Activated gamma-delta T cell treated with anti-CD3 and anti-CD28 coated beads, Interleukin-2, amount 50 U/mL, for 16 hours (primary cell): Measurements from ENCODE around the gene KIF26B.

ENCODE experiments used
- DNase-seq: peaks from one replicate; pipeline ENCODE4 v3.0.0-alpha.2; 2020; ENCODE audit warnings: low read depth

The KIF26B gene

GRCh38 chr1:245598524-245599305 is 443.9 kb downstream of the KIF26B start:
- no peak for DNase-seq

DNA sequence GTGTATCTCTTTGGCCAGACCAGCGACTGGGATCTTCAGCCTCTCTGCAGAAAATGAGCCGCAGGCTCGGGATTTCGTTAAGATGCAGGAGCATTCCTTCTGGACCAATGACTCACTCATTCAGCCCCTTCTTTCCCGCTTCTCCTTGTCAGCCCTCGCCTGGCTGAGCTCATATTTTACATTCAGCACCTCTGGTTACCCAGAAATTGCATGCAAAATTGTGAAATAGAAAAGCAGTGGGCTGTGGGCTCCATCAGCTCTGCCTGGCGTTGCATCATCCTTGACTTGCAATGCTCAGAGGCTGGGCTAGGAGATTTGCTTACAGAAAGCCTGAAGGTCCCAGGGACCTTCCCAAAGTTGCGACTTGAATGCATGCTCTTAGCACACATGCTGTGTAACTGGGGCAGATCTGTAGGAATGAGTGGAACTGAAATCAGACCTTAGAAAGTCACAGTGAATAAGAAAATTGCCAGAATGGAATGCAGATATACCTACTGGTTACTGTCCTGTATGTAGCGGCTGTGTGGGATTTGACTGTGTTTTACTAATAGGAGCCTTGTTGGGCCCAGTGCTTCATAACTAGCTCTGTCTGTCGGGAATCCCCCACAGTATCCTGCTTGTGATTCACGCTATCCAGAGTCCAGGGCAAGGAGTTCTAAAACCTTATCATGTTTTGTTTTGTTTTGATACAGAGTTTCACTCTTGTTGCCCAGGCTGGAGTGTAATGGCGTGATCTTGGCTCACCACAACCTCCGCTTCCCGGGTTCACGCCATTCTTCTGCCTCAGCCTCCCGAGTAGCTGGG is 444.8 kb downstream of the KIF26B start:
- no peak for DNase-seq

- no peak for DNase-seq
Measured at GRCh38 chr1:245600658-245601057, 445.9 kb downstream of the KIF26B start.

DNA sequence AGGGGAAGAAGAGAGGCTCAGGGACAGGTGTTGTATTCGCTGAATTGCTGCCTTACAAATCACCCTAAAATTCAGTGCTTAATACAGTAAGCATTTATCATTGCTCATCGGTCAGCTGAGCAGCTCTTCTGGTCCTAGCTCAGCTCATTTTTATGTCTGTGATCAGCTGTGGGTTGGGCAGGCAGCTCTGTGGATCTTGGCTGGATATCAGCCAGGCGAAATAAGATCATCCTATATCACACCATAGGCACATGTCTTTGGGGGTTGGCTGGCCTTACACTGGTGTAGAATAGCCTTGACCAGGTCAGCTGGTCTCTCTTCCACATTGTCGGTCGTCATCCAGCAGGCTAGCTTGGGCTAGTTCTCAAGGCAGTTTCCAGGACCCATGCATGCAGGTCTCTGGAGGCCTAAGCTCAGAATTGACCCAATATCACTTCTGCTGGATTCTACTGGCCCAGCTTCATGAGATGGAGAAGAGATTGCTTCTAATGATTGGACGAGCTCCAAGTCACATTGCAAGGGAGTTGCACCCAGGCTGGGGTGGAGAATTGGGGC is 448.6 kb downstream of the KIF26B start:
- DNase-seq: no peak

DNA sequence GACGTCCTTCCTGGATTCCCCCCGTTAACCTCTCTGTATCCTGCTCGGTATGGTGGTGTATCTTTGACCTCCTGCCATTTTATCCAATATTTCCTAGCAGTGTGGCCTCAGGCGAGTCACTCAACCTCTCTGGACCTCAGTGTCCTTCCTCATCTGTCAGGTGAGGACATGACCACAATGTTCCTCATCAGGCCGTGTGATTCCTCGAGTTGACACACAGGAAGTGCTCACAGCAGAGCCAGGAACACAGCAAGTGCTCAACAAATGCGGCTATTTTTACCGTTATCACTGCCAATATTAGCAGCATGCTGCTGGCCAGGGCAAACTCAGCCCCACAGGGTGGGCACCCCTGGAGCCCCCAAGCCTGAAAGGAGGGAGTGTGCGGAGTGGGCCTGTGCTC is 450.2 kb downstream of the KIF26B start:
- DNase-seq: no peak

GRCh38 chr1:245605480-245606156 is 450.8 kb downstream of the KIF26B start:
- no peak for DNase-seq

GRCh38 chr1:245606157-245606725 is 451.5 kb downstream of the KIF26B start:
- no peak for DNase-seq

- no peak for DNase-seq
Measured at GRCh38 chr1:245608271-245608670, 453.5 kb downstream of the KIF26B start.

- no peak for DNase-seq
Measured at GRCh38 chr1:245609354-245610150, 454.8 kb downstream of the KIF26B start.

DNA sequence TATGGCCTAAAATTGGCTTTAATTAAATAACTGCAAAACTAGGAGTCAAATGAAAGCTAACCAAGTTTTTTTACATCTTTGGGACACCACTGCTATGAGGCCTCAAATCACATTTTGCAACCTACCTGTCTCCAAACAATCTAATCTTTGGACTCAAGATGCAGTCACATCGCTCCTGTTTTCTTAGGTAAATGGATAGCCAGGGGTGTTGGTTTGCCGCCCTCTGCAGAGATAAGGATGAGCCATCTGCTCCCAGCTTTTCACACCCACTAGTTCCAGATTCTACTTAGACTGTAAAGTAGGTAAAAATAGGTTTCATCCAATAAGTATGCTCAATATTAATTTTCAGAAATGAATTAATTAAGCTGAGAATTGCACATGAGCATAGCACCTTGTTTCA is 456.5 kb downstream of the KIF26B start:
- DNase-seq: no peak

GRCh38 chr1:245614476-245614875 is 459.7 kb downstream of the KIF26B start:
- DNase-seq: no peak

- DNase-seq: no peak
Measured at GRCh38 chr1:245615001-245615400, 460.2 kb downstream of the KIF26B start.

DNA sequence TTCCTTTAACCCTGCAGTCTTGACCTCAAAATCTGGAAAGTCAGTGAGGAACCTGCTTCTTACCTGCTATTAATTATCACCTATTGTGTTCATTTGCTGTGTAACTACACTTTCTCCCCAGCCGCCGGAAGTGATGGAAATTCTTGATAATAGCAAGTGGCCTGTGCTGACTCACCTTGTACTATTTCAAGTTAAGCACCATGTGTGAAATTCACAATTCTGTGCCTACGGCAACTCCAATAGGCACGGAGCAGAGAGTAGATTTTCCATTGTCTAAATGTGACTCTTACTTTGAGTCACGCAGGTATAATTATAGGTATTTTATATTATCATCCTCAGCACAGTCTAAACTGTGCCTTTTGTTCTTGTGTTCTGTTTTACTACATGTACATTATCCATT is 466.8 kb downstream of the KIF26B start:
- DNase-seq: no peak

DNA sequence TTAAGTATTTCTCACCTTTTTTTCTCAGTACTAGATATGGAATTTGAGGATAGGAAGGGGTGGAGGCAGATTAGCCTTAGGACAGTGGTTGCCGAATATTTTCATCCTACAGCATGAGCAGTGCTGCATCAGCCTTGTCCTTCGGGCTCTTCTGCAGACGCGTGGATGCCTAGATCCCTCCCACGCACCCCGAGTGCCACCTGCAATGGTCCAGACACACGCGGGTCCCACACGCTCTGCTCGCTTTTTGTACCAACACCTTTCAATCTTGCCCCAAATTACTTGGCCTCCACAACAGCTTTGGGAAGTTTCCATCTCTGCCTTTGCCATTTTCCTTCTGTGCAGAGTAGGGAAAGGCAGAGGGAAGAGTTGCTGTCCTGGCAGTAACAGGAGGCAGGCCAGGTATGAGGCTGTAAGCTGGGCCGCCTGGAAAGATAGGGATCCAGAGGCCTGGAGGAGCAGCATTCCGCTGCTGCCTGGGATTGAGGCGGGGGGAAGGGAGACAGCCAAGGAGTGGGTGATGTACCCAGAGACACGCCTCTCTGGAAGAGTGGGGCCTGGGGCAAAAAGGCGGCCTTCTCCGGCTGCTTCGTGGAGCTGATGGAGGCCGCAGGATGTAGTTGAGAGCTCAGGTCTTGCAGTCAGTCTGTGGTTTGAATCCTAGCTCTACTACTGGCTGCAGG is 467.7 kb downstream of the KIF26B start:
- DNase-seq: no peak

DNA sequence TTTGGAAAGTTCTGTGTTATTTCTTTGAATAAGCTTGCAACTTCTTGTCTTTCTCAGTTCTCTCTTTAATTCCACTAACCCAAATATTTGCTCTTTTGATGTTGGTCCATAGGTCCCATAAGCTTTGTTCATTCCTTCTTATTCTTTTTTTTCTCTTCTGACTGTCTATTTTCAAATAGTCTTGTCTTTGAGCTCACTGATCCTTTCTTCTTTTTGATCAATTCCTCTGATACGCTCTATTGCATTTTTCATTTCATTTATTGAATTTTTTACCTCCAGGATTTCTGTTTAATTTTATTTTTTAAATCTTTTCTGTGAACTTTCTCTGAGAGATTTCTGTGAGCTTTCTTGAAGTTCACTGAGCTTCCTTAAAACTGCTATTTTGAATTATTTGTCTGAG is 486.6 kb downstream of the KIF26B start:
- DNase-seq: no peak

- DNase-seq: no peak
Measured at GRCh38 chr1:245645406-245645805, 490.6 kb downstream of the KIF26B start.

- DNase-seq: no peak
Measured at GRCh38 chr1:245645894-245646293, 491.1 kb downstream of the KIF26B start.

- DNase-seq: no peak
Measured at GRCh38 chr1:245648749-245649522, 494.2 kb downstream of the KIF26B start.

- DNase-seq: no peak
Measured at GRCh38 chr1:245649666-245650065, 494.9 kb downstream of the KIF26B start.

DNA sequence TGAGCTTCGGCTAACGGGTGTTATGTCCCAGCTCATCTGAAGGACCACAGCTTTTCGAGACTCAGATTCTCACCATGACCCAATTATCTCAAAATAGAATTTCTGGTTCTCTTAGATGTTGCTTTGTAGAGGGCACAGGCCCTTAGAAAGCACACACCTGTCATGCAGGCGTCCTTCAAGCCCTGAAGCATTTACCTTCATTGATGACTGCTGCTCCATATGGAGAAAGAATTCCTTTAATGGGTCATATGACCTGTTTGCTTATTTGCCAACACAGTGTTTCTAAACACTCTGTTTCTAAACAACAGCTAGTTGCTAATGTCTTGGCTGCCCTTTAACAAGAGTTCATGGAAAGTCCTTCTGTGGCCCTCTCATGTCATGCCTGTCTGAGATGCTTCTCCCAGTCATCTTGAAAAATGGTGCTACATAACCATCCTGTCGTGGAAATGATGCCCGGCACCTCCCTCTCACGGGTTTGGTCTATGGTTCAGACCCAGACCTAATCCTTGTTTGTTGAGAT is 495.7 kb downstream of the KIF26B start:
- DNase-seq: no peak
